Memory B cell (primary cell): ENCODE data around the gene AFG3L2.

Experiments
- ATAC-seq: fragments of 150-1000 bp; cut with Tn5 transposase; 2 replicates; pipeline ENCODE4 v1.10.0; 2021; ENCODE audit warnings: low read depth, mild to moderate bottlenecking, moderate library complexity
- DNase-seq, 2 donors: peaks; one replicate each; pipeline ENCODE4 v3.0.0; 2022; ENCODE audit warnings: low spot score in 2 of 2
- H3K27ac Mint-ChIP-seq: one replicate; pipeline ENCODE4 v1.8.0; 2022; ENCODE audit warnings: mild to moderate bottlenecking, moderate library complexity, mixed read lengths
- H3K27me3 Mint-ChIP-seq: one replicate; pipeline ENCODE4 v1.8.0; 2022; ENCODE audit warnings: mixed read lengths
- H3K36me3 Mint-ChIP-seq: one replicate; pipeline ENCODE4 v1.8.0; 2022; ENCODE audit warnings: mild to moderate bottlenecking, mixed read lengths
- H3K4me1 Mint-ChIP-seq: one replicate; pipeline ENCODE4 v1.8.0; 2022; ENCODE audit warnings: mixed read lengths
- H3K4me3 Mint-ChIP-seq: one replicate; pipeline ENCODE4 v1.8.0; 2022; ENCODE audit warnings: mild to moderate bottlenecking, moderate library complexity, mixed read lengths
- H3K9me3 Mint-ChIP-seq: one replicate; pipeline ENCODE4 v1.8.0; 2022; ENCODE audit warnings: mixed read lengths

AFG3L2 gene

GRCh38 chr18:12333506-12334290 is 43.3 kb downstream of the AFG3L2 start:
- Mint-ChIP-seq H3K27me3 (no peaks in the 10 kb centered on the region), H3K36me3 (peaks cover 36% of the 10 kb centered on the region), H3K4me1 (no peaks in the 10 kb centered on the region), H3K4me3 (no peak overlapping the region), H3K9me3 (no peaks in the 10 kb centered on the region), H3K27ac (peak overlapping the region; percentile 4)
- DNase-seq (no peak), ATAC-seq (no peak)

- H3K4me3 Mint-ChIP-seq = no peak overlapping the region
- no peak overlapping the region for H3K27ac Mint-ChIP-seq
- DNase-seq (no peak), ATAC-seq (no peak)
- no peaks in the 10 kb centered on the region for H3K9me3 Mint-ChIP-seq
- no peaks in the 10 kb centered on the region for H3K4me1 Mint-ChIP-seq
- peaks cover 33% of the 10 kb centered on the region for H3K36me3 Mint-ChIP-seq
- H3K27me3 Mint-ChIP-seq = no peaks in the 10 kb centered on the region
Observed at GRCh38 chr18:12330766-12331165, 46.3 kb downstream of the AFG3L2 start.

- no peak for DNase-seq
- no peak for ATAC-seq
- no peak overlapping the region for H3K27ac Mint-ChIP-seq
- no peaks in the 10 kb centered on the region for H3K4me1 Mint-ChIP-seq
- H3K9me3 Mint-ChIP-seq = no peaks in the 10 kb centered on the region
- no peaks in the 10 kb centered on the region for H3K27me3 Mint-ChIP-seq
- no peak overlapping the region for H3K4me3 Mint-ChIP-seq
- H3K36me3 Mint-ChIP-seq = peaks cover 28% of the 10 kb centered on the region
Observed at GRCh38 chr18:12329125-12329698, 47.8 kb downstream of the AFG3L2 start.

GRCh38 chr18:12328179-12328823 is 48.7 kb downstream of the AFG3L2 start:
- Mint-ChIP-seq H3K27me3 (no peaks in the 10 kb centered on the region), H3K36me3 (peaks cover 25% of the 10 kb centered on the region), H3K9me3 (no peaks in the 10 kb centered on the region), H3K4me3 (no peak overlapping the region), H3K4me1 (no peaks in the 10 kb centered on the region), H3K27ac (no peak overlapping the region)
- DNase-seq (no peak), ATAC-seq (no peak)

- Mint-ChIP-seq H3K4me3 (no peak overlapping the region), H3K9me3 (no peaks in the 10 kb centered on the region), H3K36me3 (peaks cover 23% of the 10 kb centered on the region), H3K27me3 (no peaks in the 10 kb centered on the region), H3K27ac (no peak overlapping the region), H3K4me1 (no peaks in the 10 kb centered on the region)
- peak; percentile 41 to 56 for DNase-seq
- ATAC-seq = peak; percentile 53
Observed at GRCh38 chr18:12327510-12328178, 49.4 kb downstream of the AFG3L2 start.

- Mint-ChIP-seq H3K4me3 (no peak overlapping the region), H3K27ac (no peak overlapping the region), H3K27me3 (no peaks in the 10 kb centered on the region), H3K4me1 (no peaks in the 10 kb centered on the region), H3K36me3 (peaks cover 23% of the 10 kb centered on the region), H3K9me3 (no peaks in the 10 kb centered on the region)
- ATAC-seq (no peak), DNase-seq (no peak)
Observed at GRCh38 chr18:12326711-12327460, 50.1 kb downstream of the AFG3L2 start.

GRCh38 chr18:12325726-12326245 is 51.2 kb downstream of the AFG3L2 start:
- Mint-ChIP-seq H3K27ac (no peak overlapping the region), H3K36me3 (peaks cover 21% of the 10 kb centered on the region), H3K9me3 (no peaks in the 10 kb centered on the region), H3K4me3 (no peak overlapping the region), H3K27me3 (no peaks in the 10 kb centered on the region), H3K4me1 (peaks cover 7% of the 10 kb centered on the region)
- DNase-seq (no peak), ATAC-seq (no peak)

- DNase-seq (no peak), ATAC-seq (no peak)
- Mint-ChIP-seq H3K27me3 (no peaks in the 10 kb centered on the region), H3K4me3 (no peak overlapping the region), H3K27ac (no peak overlapping the region), H3K9me3 (no peaks in the 10 kb centered on the region), H3K4me1 (peaks cover 11% of the 10 kb centered on the region), H3K36me3 (peaks cover 21% of the 10 kb centered on the region)
Observed at GRCh38 chr18:12324991-12325725, 51.9 kb downstream of the AFG3L2 start.

- no peak overlapping the region for H3K4me3 Mint-ChIP-seq
- DNase-seq (no peak), ATAC-seq (peak; percentile 49)
- H3K36me3 Mint-ChIP-seq = peaks cover 12% of the 10 kb centered on the region
- peaks cover 22% of the 10 kb centered on the region for H3K4me1 Mint-ChIP-seq
- no peaks in the 10 kb centered on the region for H3K27me3 Mint-ChIP-seq
- no peaks in the 10 kb centered on the region for H3K9me3 Mint-ChIP-seq
- no peak overlapping the region for H3K27ac Mint-ChIP-seq
Observed at GRCh38 chr18:12321333-12321732, 55.7 kb downstream of the AFG3L2 start.

GRCh38 chr18:12318857-12319256 is 58.2 kb downstream of the AFG3L2 start:
- Mint-ChIP-seq H3K9me3 (no peaks in the 10 kb centered on the region), H3K4me3 (no peak overlapping the region), H3K27me3 (no peaks in the 10 kb centered on the region), H3K27ac (peak overlapping the region; percentile 86), H3K4me1 (peaks cover 32% of the 10 kb centered on the region), H3K36me3 (no peaks in the 10 kb centered on the region)
- ATAC-seq (no peak), DNase-seq (no peak)

GRCh38 chr18:12318334-12318697 is 58.7 kb downstream of the AFG3L2 start:
- DNase-seq = no peak
- H3K9me3 Mint-ChIP-seq = no peaks in the 10 kb centered on the region
- H3K4me1 Mint-ChIP-seq = peaks cover 32% of the 10 kb centered on the region
- peak overlapping the region; percentile 33 for H3K4me3 Mint-ChIP-seq
- H3K27me3 Mint-ChIP-seq = no peaks in the 10 kb centered on the region
- ATAC-seq = peak; percentile 17
- no peaks in the 10 kb centered on the region for H3K36me3 Mint-ChIP-seq
- H3K27ac Mint-ChIP-seq = peak overlapping the region; percentile 86

- H3K9me3 Mint-ChIP-seq = no peaks in the 10 kb centered on the region
- peak overlapping the region; percentile 33 for H3K4me3 Mint-ChIP-seq
- H3K4me1 Mint-ChIP-seq = peaks cover 32% of the 10 kb centered on the region
- H3K36me3 Mint-ChIP-seq = no peaks in the 10 kb centered on the region
- peak; percentile 73 for ATAC-seq
- H3K27me3 Mint-ChIP-seq = no peaks in the 10 kb centered on the region
- no peak for DNase-seq
- peak overlapping the region; percentile 86 for H3K27ac Mint-ChIP-seq
Observed at GRCh38 chr18:12317664-12318333, 59.2 kb downstream of the AFG3L2 start.
